ENCODE results near the gene HIP1.
A peak's percentile ranks its signal among the peaks of the same experiment; 100 is the strongest.

Gene HIP1

DNA sequence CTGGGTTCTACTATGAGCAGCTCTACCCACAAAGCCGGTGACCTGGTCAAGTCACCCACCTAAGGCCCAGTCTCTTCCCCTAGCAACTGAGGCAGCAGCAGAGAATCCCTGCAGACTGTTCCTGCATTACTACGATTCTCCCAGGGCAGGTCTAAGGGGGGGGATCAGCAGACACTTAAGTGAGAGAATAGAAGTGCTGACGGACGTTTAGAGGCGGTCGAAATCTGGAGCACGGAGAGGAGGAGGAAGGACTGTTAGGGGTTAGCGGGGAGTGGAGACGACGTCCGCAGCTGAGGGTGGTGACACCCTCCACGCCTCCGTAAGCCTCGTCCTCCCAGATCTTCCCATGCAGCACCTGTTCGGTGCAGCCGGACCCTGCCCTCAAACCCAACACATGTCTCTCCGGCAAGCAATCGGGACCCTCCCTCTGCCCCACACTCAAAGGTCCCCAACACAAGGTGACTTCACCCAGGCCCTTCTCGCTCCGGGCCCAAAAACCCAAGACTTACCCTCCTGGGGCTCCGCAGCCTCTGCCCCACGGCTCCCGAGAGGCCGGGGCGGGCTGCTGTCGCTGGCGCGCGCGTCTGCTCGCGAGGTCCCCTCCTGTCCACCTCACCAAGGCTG is 253.3 kb downstream of the HIP1 start:
- DNase-seq = peak in 1 of 2 donors; percentile 3
